Gastrocnemius medialis (tissue), 4 donors: ENCODE data around the gene NPAS1.

Experiments used
- POLR2A ChIP-seq, 2 donors: fragments of 450-650 bp; IDR thresholded peaks; one replicate each; pipeline ENCODE4 v1.6.1; 2017; ENCODE audit warnings: antibody characterized with exemption in 2 of 2, mild to moderate bottlenecking in 2 of 2, moderate library complexity in 2 of 2
- TF ChIP-seq, protein P1 (sequence below), 5 experiments: fragments of 450-650 bp in 3 of 5; fragments of 200-600 bp in 2 of 5; sonication (generic) in 2 of 5; IDR thresholded peaks in 4 of 5; conservative IDR thresholded peaks in 1 of 5; 1 replicate in 4 of 5; 2 replicates in 1 of 5; pipeline ENCODE4 v1.5.1; 2016 to 2019; ENCODE audit warnings: antibody characterized with exemption in 5 of 5, mild to moderate bottlenecking in 3 of 5, moderate library complexity in 3 of 5

DNA sequence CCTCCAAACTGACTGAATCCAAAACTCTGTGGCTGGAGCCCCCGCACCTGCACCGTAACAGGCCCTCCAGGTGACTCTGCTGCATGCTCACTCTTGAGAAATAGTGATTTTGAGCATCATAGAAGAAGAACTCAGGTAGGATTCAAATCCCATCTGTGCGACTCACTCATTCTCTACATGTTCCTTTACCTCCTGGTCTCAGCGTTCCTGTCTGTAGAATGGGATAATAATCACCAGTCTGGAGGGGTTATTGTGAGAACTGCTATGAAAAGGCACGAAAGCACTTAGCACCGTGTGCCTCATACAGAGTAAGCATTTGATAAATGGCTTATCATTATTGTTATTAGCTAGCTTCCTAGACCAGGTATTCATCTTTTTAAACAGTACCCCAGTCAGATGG is 36.5 kb upstream of the NPAS1 start:
- TF ChIP-seq POLR2A (IDR thresholded peaks at IDR 0.05) = no peak
- TF ChIP-seq, protein P1, sequence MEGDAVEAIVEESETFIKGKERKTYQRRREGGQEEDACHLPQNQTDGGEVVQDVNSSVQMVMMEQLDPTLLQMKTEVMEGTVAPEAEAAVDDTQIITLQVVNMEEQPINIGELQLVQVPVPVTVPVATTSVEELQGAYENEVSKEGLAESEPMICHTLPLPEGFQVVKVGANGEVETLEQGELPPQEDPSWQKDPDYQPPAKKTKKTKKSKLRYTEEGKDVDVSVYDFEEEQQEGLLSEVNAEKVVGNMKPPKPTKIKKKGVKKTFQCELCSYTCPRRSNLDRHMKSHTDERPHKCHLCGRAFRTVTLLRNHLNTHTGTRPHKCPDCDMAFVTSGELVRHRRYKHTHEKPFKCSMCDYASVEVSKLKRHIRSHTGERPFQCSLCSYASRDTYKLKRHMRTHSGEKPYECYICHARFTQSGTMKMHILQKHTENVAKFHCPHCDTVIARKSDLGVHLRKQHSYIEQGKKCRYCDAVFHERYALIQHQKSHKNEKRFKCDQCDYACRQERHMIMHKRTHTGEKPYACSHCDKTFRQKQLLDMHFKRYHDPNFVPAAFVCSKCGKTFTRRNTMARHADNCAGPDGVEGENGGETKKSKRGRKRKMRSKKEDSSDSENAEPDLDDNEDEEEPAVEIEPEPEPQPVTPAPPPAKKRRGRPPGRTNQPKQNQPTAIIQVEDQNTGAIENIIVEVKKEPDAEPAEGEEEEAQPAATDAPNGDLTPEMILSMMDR (IDR thresholded peaks at IDR 0.05 in 4 of 5, conservative IDR thresholded peaks at IDR 0.05 in 1 of 5) = no peak
